HG03066 (cell line): Measurements from ENCODE around the gene MAPK1.
"Not testable (repeated sequence)": the region's sequence is repeated elsewhere in the genome, so short reads cannot be mapped to it uniquely, and the experiment has no call there.

Source experiments
- ATAC-seq: cut with Tn5 transposase; IDR thresholded peaks from one replicate; pipeline ENCODE4 v1.9.1; 2021; ENCODE audit warnings: low read depth; ENCODE audit not compliant: unreplicated experiment

Gene MAPK1

DNA sequence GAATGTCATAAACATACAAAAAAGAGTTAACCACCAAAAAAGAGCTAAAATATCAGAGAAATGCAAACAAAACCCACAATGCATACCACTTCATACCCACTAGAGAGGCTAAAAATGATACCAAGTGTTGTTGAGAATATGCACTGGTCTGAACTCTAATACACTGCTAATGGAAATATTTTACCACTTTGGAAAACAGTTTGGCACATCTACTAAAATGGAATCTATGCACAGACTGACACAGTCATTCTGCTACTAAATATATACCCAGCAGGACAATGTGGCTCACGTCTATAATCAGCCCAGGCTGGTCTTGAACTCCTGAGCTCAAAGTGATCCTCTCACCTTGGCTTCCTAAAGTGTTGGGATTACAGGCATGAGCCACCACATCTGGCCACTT, 18.0 kb downstream of the MAPK1 start:
- ATAC-seq = no peak

DNA sequence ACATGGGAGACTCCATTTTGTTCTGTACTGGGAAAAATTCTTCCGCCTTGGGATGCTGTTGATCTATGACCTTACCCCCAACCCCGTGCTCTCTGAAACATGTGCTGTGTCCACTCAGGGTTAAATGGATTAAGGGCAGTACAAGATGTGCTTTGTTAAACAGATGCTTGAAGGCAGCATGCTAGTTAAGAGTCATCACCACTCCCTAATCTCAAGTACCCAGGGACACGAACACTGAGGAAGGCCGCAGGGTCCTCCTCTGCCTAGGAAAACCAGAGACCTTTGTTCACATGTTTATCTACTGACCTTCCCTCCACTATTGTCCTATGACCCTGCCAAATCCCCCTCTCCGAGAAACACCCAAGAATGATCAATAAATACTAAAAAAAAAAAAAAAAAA, 19.4 kb downstream of the MAPK1 start:
- not testable (repeated sequence) for ATAC-seq

DNA sequence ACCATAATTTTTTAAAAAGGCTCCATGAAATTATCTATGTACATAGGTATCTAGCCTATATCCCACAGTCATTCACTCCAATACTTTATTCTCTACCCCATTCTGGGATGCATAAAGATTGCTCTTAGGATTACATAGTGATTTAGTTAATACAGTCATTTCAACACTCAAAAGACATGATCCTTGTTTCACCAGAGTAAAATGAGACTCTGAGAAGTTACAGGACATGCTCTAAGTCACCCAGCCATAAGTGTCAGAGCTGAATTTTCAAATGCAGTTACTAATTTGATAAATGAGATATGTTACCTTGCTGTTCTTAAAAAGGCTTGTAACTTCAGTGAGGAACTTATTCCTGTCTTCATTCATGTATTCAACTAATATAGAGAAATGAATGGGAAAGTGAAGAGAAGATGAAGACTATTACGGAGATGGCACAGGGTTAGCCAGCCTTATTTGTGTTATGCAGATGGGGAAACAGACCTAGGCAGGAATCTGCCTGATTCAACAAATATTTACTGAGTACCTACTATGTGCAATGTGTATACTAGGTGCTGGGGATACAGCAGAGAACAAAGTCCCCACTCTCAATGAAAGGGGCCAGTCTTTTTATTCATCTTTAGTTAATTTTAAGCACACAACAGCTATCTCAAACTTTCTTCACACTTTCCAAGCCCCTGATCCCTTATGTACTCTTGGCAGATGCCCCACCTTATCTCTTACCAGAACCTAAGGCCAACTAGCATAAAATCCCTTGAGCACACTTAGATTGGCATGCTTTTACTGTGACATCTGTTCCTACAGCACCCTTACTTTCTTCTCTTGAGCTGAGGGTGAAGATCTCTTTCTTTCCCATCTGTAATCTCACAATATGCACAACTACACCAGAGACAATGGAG, 21.6 kb downstream of the MAPK1 start:
- ATAC-seq = no peak

DNA sequence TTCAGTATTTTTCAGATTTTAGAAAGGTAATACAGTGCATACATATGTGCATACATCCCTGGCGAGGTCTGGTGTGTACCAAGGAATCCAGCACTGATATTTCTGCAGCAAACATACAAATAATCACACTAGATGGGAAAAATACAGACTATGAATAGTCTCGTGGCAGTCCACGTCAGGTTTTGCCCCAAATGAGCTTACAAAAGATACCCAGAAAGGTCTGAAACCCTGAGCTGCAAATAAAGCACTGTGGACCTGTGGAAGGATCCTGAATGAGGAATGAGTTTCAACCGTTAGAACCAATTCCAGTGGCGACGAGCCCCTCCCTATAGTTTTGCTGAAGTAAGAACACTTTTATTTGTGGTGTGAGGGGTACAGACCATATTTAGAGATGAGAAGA, 24.5 kb downstream of the MAPK1 start:
- no peak for ATAC-seq

DNA sequence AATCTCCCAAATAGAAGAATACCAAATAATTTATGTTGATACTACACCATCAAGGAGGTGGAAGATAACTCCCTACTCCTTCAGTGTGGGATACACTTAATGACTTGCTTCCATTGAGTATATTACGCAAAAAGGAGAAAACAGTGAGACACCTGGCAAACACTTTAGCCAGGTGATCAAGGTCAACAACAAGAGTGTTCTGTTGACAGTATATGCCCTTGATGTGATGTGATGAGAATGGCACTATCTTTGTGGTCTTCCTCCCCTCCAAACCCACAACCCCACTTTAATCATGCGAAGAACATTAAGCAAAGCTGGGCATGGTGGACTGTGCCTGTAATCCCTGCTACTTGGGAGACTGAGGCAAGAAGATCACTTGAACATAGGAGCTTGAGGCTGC, 26.0 kb downstream of the MAPK1 start:
- no peak for ATAC-seq

DNA sequence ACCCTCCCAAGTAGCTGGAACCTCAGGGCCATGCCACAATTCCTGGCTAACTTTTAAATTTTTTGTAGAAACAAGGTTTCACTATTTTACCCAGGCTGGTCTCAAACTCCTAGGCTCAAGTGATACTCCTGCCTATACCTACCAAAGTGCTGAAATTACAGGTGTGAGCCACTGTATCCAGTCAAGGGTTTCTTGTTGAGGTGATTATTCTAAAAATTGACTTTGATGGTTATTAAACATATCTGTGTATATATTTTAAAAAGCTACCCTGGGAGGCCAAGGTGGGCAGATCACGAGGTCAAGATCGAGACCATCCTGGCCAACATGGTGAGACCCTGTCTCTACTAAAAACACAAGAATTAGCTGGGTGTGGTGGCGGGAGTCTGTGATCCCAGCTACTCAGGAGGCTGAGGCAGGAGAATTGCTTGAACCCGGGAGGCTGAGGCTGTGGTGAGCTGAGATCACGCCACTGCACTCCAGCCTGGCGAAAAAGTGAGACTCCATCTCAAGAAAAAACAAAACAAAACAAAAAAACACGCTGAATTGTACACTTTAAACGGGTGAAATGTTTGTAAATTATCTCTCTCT, 27.1 kb downstream of the MAPK1 start:
- no peak for ATAC-seq

DNA sequence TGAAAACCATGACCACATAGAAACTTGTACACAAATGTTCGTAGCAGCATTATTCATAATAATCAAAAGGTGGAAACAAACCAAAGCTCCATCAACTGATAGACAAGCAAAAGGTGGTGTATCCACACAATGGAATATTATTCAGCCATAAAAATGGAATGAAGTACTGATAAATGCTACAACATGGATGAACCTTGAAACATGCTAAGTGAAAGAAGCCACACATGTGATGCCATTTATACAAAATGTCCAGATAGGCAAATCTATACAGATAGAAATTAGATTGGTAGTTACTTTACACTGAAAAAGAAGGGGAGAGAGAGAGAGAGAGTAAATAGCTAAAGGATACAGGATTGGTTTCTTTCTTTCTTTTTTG, 27.7 kb downstream of the MAPK1 start:
- no peak for ATAC-seq

DNA sequence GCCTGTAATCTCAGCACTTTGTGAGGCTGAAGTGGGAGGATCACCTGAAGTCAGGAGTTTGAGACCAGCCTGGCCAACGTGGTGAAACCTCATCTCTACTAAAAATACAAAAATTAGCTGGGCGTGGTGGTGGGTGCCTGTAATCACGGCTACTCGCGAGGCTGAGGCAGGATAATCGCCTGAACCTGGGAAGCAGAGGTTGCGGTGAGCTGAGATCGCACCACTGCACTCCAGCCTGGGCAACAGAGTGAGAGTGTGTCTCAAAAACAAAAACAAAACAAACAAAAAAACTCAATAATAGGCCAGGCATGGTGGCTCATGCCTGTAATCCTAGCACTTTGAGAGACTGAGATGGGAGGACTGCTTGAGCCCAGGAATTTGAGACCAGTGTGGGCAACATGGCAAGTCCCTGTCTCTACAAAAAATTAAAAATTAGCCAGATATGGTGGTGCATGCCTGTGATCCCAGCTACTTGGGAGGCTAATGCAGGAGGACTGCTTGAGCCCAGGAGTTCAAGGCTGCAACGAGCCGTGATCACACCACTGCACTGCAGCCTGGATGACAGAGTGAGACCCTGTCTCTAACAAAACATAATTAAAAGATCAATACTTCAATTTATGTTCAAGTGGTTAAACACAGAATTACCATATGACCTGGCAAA, 28.2 kb downstream of the MAPK1 start:
- not testable (repeated sequence) for ATAC-seq

DNA sequence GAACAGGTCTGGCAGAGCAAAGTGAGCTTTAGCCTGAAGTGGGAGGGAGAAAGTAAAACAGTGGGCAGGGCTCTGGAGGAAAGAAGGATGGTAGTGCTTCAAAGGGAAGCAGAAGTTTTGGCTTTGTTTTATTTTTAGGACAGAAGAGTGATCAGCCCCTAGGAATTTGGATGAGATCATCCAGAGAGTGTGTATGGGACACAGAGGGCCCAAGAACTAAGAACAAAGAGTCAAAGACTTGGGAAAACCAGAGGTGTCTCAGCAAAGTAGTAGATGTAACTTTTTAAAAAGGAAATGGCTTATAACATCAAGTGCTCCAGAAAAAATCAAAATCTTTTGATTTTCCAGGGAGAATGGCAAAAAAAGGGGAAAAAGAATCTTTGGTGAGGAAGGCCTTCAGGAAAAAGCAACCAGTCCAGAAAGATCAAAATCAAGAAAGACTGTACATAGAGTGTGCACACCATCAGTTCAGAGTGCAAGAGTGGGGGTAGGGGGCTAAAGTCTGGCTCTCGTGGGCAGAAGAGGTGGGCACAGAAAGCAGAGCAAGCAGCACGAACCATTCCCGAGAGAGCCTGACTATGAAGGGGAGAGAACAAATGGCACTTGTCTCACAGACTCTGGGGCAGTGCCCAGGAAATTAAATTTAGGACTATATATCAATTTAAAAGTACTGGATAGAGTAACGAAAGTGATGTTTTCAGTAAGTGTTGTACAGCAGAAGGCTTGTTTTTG, 30.0 kb downstream of the MAPK1 start:
- no peak for ATAC-seq

DNA sequence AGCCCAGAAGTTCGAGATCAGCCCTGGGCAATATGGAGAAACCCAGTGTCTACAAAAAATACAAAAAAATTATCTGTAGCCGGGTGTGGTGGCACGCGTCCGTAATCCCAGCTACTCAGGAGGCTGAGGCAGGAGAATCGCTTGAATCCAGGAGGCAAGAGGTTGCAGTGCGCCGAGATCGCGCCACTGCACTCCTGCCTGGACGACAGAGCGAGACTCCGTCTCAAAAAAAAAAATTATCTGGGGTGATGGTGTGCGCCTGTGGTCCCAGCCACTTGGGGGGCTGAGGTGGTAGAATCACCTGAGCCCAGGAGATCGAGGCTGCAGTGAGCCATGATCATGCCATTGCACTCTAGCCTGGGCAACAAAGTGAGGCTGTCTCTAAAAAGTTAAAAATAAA, 31.0 kb downstream of the MAPK1 start:
- not testable (repeated sequence) for ATAC-seq

DNA sequence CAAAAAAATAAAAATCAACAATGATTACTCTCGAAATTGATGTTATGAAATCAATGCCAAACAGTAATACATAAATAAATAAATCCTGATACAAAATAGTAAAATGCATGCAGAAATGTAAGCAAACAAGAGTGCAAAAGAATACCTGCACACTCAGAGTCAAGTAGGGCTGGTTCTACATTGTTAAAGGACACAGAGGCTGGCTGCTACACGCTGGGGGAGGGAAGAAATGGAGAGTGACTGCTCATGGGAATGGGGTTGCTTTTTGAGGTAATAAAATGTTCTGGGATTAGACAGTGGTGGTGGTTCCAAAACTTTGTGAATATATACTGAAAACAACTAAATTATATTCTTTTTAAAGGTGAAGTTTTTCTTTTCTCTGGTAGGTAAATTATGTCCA, 32.1 kb downstream of the MAPK1 start:
- no peak for ATAC-seq

DNA sequence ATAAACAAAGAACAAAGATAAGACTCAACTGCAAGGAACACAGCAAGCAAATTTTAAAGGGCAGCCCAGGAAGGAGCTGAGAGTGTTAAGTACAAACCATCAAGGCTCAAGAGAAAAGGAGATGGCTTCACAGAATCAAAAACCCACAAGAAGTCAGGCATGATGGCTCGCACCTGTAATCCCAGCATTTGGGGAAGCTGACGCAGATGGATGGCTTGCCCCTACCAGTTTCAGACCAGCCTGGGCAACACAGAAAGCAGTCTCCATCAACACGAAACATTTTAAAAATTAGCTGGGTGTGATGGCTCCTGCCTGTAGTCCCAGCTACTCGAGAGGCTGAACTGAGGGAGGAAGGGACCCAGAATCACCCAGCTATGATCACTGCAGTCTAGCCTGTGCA, 32.6 kb downstream of the MAPK1 start:
- ATAC-seq = no peak

DNA sequence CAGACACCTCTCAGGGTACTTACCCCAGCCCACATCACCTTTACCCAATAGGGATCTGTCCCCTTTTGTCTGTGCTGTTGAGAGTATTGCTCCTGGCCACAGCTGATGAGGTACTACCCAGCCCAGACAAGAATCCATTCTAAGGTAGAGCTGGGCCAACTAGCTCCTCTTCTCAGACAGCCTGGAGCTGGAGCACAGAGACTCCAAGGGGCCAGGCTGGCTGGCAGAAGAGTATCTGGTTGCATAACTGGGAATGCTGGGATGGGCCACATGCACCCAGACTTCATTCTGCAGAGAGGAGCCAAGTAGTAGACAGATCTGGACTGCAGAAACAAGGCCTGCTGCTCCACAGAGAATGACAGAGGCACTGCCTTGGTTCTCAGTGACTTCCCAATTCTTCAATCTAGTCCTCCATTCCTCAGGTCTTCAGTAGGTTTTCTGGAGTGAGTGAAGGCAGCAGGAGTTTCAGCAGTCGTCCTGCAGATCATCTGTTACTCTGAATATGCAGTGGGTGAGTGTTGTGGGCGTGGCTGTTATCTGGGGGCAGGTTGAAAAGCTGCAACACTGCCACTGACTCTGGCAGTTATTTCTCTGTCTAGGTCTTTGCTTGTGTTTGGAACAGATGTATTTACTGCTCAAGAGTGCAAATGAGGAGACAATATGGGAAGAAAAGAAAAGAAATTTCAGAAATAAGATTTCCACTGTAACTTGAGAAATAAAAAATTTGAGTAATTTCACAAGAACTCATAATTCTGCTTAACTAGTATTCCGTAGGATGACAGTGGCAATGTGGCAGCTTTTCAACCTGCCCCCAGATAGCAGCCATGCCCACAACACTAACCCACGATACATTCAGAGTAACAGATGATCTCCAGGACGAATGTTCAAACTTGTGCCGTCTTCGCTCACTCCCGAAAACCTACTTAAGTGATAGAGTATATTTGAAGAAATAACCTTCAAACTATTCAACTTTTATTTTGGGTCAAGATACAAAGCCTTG, 34.9 kb downstream of the MAPK1 start:
- ATAC-seq = no peak

DNA sequence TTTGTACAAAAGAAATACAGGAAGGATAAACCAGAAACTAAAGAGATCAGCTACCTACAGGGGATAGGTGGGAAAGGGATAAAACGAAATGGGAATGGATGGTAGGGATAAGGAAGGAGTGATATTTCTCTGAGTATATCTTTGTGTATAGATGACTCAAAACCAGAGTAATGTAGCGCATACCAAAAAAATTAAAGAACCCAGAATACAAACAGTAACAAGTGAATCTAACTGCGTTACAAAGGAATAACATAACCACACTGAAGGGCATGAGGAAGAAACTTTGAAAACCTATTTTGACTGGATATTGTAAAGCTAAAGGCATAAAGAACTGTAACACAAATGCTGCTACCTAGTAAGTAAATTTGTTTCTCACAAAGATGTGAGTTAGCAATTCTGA, 37.9 kb downstream of the MAPK1 start:
- ATAC-seq = no peak

DNA sequence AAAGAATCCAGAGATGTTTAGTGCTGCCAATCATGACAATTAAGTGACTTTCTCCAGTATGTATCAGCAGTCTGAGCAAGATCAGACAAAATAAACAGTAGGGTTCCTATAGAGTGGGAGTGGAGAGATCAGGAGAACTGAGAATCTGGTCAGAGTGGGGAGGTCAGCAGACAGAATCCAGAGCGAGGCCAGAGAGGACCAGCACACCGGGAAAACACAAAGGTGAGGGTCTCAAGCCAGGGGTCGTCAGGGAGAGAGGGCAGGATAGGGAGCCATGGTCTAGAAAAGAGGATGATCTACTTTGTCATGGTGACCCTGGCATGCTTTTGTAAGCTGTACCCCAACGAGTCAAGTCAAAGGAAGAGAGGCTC, 39.2 kb downstream of the MAPK1 start:
- ATAC-seq = no peak

DNA sequence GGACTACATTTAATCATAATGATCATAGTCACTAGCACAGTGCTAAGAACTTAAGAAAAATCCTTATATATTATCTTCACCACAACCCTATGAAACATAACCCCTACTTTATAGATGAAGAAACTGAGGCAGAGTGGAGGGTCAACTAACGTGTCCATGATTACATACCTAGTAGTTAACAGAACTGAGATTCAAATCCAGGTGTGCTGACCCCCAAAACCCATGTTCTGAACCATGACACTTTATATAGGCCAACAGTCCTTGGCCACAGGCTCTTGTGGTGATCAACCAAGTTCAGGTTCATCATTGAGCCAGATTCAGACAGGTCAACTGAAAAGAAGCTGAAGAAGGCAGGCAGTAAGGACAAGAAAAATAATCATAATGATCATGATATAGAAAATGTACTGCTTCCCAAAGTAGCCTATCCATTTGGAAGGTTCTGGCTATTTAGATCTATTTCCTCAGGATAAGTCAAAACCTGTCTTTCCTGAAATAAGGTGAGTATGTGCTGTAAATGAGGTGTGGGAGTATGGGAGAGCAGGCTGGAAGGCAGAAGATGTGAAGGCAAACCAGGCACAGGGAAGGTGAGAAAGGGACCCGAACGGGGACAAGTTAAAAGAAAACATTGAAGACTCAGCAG, 39.7 kb downstream of the MAPK1 start:
- no peak for ATAC-seq

DNA sequence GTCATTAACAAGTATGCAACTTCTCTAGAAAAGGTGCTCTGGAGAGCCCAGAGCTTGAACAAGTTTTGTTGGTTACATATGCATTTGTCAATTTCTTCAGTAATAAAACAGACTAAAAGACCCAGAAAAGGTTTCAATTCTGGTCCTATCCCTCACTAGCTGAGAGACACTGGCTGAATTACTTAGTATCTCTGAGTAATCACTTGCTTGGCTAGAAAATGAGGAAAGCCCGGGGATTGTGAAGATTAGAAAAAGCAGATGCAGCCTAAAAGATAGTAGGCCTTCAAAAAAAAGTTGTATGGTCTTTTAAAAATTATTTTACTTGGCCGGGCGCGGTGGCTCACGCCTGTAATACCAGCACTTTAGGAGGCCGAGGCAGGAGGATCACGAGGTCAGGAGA, 41.2 kb downstream of the MAPK1 start:
- ATAC-seq = no peak

DNA sequence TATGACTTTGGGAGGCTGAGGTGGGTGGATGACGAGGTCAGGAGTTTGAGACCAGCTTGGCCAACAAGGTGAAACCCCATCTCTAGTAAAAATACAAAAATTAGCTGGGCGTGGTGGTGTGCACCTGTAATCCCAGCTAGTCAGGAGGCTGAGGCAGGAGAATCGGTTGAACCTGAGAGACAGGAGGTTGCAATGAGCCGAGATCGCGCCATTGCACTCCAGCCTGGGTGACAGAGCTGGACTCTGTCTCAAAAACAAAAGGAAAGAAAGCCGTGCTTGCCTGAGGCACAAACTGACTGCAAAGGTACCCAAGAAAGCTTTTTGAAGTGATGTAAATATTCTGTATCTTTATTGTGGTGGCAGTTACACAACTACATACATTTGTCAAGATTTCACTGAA, 42.5 kb downstream of the MAPK1 start:
- not testable (repeated sequence) for ATAC-seq

DNA sequence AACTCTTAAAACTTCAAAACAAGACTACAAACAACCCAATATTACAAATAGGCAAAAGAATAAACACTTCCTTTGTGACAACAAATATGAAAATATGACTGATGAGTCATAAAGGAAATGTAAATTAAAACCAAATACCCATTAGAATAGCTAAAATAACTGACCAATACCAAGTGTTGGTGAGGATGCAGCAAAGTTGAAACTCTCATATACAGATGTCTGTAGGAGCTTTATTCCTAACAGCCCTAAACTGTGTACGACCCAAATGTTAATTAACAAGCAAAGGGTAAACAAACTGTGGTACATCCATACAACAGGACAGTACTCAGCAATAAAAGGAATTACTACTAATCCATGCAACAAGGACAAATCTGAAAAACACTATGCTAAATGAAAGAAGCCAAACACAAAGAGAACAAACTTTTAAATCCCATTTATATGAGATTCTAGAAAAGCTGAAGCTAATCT, 43.0 kb downstream of the MAPK1 start:
- ATAC-seq = no peak
